ENCODE results near the gene MYBPH. TPM values are rescaled to one million over a fixed set of nuclear protein-coding genes. Genes with fewer than 3 reads are reported as not detected.

The MYBPH gene
- total RNA-seq, 2 experiments from 2014 or later = not detected

DNA sequence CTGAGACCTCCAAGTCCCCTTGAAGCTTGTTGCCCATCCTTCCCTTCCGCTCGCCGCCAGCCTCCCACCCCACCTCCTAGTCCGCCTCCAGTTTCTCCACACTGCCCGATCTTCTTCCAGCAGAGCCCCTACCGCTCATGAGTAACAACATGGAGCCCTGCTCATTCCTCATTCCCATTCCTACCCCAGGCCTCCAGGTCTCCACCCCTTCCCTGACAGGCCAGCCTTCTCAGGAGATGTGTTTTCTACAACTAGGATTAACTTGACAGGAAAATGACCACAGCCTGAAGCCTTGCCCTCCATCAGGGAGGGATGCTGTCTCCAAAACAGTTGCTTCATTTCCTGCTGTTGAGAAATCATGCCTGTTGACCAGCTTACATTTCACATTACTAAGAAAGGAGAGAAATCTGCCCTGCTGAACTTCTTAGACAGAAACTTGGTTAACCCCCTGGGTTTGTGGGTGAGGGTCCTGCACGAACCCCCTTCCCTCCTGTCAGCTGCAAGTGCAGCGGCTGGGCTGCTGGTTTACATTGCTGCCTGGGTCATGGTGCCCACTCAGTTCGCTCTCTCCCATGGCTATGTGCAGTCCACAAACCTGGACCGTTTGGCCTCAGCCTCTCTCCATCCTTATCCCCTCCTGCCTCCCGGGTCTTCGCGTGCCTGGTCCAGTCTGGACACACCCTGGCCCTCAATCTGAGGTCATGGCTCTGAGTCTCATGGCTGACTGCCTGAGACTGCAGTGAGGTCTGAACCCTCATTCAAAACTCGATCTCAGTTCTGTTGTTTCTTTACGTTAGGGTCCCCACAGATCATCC, 27.0 kb upstream of the MYBPH start:
- CTCF ChIA-PET = interaction anchor here (0.6 to 2.8 kb wide), 2 partner anchors 14 to 112 kb away, joined by 5 to 9 read pairs; no protein-coding TSS in a partner anchor
- POLR2A ChIA-PET = no interaction called here

- CTCF ChIA-PET = no interaction called here
Measured at GRCh38 chr1:203201516-203202205, 26.0 kb upstream of the MYBPH start.

DNA sequence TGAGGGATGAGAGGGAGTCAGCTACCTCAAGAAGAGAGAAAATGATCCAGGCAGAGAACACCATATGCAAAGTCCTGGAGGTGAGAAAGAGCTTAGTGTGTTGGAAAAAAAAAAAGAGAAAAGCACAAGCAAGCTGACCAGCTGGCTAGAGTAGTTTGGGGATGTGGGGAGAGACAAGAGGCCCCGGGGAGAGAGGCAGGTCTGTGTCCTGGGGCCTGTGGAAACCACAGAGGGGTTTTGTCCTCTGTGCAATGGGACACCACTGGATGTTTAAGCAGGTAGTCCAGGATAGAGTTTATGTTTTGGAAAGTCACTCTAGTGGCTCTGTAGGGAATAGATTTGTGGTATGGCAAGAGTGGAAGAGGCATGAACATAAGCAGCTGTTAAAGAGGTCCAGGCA, 25.3 kb upstream of the MYBPH start:
- ChIA-PET CTCF (interaction anchor here (1.7 kb wide), 1 partner anchor 161 kb away, joined by 8 read pairs; no protein-coding TSS in a partner anchor), POLR2A (no interaction called here)

More at GRCh38 chr1:203201516-203202205, 26.0 kb upstream of the MYBPH start:
- POLR2A ChIA-PET = no interaction called here

- CTCF ChIA-PET = interaction anchor here (1.7 kb wide), 1 partner anchor 161 kb away, joined by 8 read pairs; no protein-coding TSS in a partner anchor
- POLR2A ChIA-PET = no interaction called here
Measured at GRCh38 chr1:203199816-203200571, 24.4 kb upstream of the MYBPH start.

DNA sequence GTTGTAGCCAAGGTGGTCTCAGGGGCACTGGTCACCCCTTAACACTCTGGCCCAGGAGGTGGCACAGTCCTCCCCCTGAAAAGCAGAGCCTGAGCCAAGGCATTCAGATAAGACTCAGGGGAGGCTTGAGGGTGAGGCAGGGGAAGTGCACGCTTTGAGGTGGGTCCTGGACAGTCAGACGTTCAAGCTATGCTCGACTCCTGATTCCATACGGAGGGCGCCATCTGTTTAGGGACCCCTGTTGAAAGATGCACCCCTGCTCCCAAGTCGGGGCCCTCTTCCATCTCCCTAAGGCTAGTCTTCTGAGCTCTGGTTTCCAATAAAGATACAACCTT, 23.8 kb upstream of the MYBPH start:
- ChIA-PET POLR2A (no interaction called here), CTCF (interaction anchor here (1.7 kb wide), 1 partner anchor 160 kb away, joined by 8 read pairs; no protein-coding TSS in a partner anchor)

DNA sequence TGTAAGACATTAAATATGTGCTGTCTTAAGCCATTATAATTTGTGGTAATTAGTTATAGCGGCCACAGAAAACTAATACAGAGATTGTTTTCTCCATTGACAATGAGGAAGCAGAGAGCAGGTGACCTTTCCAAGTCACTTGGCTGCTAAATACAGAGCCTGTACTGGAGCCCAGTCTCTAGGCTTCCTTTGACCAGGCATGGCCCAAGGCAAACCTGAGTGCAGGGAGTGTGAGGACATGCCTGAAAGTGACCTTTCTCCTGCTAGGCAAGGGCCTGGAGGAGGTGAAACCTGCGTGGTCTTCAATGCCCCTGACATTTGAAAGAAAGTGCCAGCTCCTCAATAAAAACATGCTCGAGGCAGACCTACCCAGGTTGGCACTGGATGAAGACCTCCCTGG, 23.4 kb upstream of the MYBPH start:
- ChIA-PET POLR2A (interaction anchor here (0.6 kb wide), 1 partner anchor 528 kb away, joined by 3 read pairs; no protein-coding TSS in a partner anchor), CTCF (no interaction called here)

DNA sequence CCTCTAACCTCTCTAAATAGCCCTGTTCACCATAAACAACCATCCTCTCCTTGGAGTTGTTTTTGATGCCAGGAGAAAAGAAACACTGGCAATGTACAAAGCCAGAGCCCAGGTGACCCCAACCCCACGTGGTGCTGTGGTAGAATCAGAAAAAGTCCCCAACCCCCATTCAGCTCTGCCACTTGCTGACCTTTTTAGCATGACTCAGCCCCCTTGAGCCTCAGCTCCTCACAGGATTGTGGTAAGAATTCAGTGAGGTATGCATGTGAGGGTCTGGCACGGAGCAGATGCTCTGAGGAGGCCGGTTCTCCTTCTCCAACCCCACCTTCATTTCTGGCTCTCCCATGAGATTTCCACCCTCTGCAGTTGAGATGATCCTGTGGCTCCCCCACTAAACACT, 22.0 kb upstream of the MYBPH start:
- CTCF ChIA-PET = no interaction called here

DNA sequence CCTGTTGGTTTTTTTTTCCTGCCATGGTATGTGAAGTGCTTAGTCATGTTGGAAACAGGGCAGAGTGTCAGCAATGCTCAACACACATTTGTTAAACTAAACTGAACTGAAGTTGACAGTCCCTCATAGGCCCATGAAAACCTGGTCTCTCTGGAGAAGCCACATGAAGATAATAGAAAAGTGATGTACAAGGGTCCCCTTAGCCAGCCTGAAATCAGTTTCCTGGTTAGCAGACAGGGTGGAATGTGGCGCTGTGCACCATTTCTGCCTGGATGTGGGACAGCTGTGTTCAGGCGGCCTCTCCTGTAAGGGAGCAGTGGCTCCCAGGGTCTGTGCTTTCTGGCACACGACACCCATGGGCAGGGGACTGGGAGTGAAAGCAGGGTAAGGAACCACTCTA, 20.7 kb upstream of the MYBPH start:
- ChIA-PET CTCF (interaction anchor here (1.4 kb wide), 1 partner anchor 157 kb away, joined by 4 read pairs; no protein-coding TSS in a partner anchor), POLR2A (no interaction called here)

More for the DNA sequence above, 22.0 kb upstream of the MYBPH start:
- POLR2A ChIA-PET = no interaction called here

DNA sequence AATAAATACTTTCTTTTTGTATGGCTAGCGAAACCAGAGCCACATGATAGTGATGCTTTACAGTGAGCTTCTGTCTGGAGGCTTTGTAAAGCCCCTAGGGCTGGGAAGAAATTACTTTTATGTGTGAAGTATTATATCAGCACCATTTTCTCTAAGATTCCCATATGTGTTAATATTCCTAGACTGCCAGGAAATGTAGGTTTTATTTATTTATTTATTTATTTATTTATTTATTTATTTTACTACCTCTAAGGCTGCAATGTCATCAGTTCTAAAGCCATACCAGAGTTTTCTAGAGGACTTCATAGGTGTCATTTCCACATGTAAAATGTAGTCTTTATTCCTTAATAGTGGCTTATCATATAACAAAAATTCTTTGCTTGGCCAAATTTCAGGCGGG, 15.3 kb upstream of the MYBPH start:
- CTCF ChIA-PET = no interaction called here
- POLR2A ChIA-PET = no interaction called here

DNA sequence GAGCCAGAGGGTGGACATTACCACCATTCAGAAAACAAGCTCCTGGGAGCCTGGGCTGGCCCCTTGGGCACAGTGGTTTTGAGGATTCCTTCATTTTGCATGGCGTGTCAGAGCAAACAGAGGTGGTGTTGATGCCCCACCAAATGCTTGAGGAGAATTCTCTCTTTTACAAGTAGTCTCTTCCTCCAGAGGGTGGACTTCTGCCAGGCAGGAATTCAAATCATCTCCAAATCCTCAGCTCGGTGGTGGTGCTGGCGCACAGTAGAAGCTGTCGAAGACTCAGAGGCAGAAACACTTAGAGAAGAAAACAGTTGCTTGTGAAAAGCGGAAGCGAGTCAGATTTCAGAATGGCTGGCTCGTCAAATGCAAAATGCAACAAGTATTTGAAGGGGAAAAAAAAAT, 14.3 kb upstream of the MYBPH start:
- ChIA-PET POLR2A (no interaction called here), CTCF (no interaction called here)

DNA sequence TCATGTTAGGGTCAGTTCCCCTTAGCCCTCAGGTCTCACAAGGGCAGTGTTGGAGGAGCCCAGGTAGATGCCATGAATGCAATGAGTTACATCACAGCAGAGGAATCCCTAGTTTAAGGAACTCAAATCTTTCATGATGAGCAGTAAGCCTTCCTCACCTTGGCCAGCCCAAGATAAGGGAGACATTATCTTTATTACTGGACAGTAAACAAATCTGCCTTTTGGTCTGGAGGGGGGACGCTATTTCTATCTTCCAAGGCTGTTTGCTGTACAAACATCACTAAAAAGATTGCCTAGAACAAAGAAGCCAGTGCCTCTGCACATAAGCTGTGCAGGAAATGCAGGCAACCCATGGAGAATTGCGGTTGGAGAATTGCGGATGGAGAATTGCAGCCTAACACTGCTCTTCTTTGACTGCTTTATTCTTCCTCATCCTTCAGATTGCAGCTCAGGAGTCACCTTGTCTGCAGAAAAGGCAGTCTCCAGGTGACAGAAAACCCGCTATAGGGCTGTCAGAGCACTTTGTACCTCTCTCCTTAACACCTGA, 13.1 kb upstream of the MYBPH start:
- POLR2A ChIA-PET = no interaction called here
- CTCF ChIA-PET = no interaction called here

DNA sequence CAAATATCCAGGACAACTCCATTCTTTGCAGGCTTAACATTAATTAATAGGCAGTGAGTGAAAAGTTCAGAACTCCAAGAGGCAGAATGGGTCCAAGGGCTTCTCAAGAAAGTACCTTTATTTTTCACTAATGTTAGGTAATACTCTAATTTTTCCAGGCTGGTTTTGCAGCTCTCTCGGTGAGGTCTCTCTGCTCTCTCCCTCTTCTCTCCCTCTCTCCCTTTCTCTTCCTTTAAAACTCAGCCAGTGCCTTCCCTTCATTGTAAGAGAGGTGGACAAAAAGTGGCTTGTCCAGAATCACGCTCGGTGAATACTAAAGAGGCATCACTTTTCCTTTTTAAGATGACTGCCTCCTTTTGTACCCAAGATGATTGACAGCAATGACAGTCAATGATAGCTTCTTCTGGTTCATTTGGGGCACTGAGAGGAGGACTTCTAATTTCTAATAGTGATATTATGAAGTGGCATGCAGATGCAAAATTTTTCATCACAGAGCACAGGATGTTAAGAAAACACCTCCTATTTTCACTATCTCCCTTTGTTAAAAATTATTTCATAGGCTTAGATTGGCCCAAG, 12.2 kb upstream of the MYBPH start:
- POLR2A ChIA-PET = interaction anchor here (0.6 kb wide), 1 partner anchor 1517 kb away, joined by 5 read pairs; no protein-coding TSS in a partner anchor
- CTCF ChIA-PET = no interaction called here

DNA sequence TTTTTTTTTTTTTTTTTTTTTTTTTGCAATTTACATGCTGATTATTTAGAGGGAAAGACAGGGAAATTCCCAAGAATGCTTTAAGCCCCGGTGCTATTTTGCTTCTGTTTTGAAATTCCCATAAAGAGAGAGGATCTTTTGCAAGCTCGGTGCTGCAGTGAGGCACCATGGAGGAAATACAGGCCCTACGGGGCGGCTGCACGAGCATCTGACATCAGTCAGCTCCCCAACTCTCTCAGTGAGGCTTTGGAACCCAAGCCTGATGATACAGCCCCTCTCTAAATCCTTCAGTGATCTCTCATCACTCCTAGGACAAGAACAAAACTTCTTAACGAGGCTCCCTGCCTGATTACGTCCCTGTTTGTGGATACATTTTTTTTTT, 11.7 kb upstream of the MYBPH start:
- ChIA-PET POLR2A (interaction anchor here (0.6 kb wide), 1 partner anchor 1517 kb away, joined by 5 read pairs; no protein-coding TSS in a partner anchor), CTCF (no interaction called here)

DNA sequence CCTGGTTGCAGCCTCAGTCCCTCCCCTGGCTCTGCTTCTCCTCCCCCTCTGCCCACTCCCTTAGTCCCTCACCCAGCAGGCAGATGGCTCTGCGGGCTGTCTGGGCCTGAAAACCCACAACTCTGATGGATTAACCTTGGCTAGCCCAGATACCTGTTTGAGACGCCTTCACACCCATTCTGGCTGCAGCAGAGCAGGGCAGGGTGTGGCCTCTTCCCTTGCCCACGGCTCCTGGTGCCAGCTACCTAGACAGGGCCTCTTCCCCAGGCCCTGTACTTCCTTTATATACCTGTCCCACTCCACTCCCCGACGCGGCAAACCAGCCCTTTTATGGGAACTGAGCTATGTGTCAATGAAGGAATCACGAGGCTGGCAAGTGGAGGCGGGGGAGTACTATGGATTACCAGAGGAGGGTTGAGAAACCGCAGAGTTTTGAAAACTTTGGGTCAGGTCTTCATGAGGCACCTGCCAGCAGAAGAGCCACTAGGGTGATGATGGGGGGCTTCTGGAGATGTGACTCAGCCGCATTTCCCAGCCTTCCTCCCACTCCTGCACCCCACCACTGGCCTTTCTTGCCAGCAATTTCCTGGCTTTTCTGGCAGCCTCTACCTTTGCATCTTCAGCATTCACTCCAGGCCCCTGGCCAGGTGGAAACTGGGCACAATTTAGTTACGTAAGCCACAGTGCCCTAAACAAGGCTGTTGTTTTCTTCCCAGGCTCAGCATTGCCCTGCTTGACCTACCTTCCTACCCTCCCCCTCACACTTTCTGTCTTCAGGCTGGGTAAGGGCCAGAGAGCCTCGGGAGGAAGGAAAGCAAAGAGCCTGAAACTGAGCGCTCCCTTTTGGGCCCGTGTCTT, 11.0 kb upstream of the MYBPH start, which contains the start of gene CHI3L1:
TSS of gene CHI3L1 (minus strand) at position 259 of the 858 bp plus-strand sequence. CDS start at position 178, 81 bp downstream.
- POLR2A ChIA-PET = interaction anchor here (0.6 kb wide), 1 partner anchor 1518 kb away, joined by 5 read pairs; no protein-coding TSS in a partner anchor
- CTCF ChIA-PET = no interaction called here

DNA sequence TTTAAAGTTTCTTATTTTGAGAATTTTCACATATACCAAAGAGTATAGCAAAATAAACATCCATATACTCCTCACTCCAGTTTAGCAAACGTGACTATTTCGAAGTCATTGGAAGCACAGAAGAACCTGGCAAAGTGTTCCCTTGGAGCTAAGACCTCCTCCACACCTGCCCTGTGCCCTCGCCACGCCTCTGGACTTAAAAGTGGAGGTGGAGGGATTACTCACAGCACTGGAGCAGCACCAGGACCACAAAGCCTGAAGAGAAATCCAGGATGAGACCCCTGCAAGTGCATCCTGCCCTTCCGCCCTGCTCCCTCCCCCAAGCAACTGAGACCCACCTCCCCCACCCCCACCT, 10.4 kb upstream of the MYBPH start:
- ChIA-PET POLR2A (no interaction called here), CTCF (no interaction called here)

DNA sequence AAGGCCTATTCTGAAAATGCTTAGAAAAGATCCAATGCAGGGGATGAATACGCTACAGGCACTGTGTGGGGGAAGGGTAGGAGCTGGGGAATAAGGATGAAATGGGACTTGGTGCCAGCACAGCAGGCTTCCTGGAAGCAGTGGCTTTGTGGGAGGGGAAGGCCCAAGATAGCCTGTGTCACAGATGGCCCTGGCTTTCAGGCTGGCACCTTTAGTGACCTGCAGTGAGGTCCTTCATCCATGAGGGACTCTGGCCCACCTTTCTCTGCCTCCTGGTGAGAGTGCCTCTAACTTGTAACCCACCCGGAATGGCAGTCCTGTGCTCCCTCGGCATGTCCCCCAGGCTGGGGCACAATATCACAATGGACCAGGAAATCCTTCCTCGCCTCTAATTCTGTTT, 10.0 kb upstream of the MYBPH start:
- ChIA-PET POLR2A (no interaction called here), CTCF (no interaction called here)

- POLR2A ChIA-PET = no interaction called here
- CTCF ChIA-PET = no interaction called here
Measured at GRCh38 chr1:203185061-203185461, 9.4 kb upstream of the MYBPH start.

GRCh38 chr1:203184467-203184866, 8.8 kb upstream of the MYBPH start:
- CTCF ChIA-PET = no interaction called here
- POLR2A ChIA-PET = no interaction called here

- CTCF ChIA-PET = no interaction called here
- POLR2A ChIA-PET = no interaction called here
Measured at GRCh38 chr1:203183828-203184227, 8.2 kb upstream of the MYBPH start.

Measured in activated CD8-positive, alpha-beta memory T cell treated with anti-CD3 and anti-CD28 coated beads for 36 hours (primary cell).